ENCODE results near the gene CD300LF. TPM values are rescaled to one million over a fixed set of nuclear protein-coding genes. Genes with fewer than 3 reads are reported as not detected.

The CD300LF gene
- total RNA-seq, 4 donors from 2014 or later, result 0.27 TPM; not detected in 3

DNA sequence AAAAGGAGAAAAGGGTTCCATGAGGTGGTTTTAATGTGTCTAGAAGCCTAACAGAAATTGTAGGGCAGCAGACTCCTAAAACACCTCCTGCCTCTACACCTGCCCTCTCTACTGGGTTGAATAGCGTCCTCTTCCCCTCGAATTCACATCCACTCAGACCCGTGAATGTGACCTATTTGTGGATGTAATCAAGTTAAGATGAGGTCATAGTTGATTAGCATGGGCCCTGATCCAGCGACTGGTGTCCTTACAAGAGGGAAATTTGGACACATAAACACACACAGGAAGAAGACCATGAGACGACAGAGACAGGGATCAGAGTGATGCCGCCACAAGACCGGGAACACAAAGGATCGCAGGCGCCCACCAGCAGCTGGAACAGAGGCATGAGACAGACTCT is 13.5 kb downstream of the CD300LF start:
- no peak overlapping the region for H3K27ac ChIP-seq
- WGBS, 2 donors (ENCODE audit: low coverage in 1 of 2), result 56 to 63% methylated on average over 7 to 8 of the region's 9 CpGs
- no peak for TF ChIP-seq CTCF (IDR thresholded peaks at IDR 0.05)
- TF ChIP-seq EP300 (IDR thresholded peaks at IDR 0.05), result no peak
- no peak for TF ChIP-seq POLR2A (IDR thresholded peaks at IDR 0.05)
- TF ChIP-seq POLR2AphosphoS5 (IDR thresholded peaks at IDR 0.05), result no peak

GRCh38 chr17:74698069-74698468 is 14.7 kb downstream of the CD300LF start:
- TF ChIP-seq EP300 (IDR thresholded peaks at IDR 0.05) (no peak), POLR2A (IDR thresholded peaks at IDR 0.05) (no peak), CTCF (IDR thresholded peaks at IDR 0.05) (no peak), POLR2AphosphoS5 (IDR thresholded peaks at IDR 0.05) (no peak)
- no peaks in the 10 kb centered on the region for H3K4me1 ChIP-seq
- H3K9me3 ChIP-seq, result peaks cover 0 to 3% (median 0%) of the 10 kb centered on the region in 3 donors
- no CpG with 5 or more reads among the region's 7 CpGs for WGBS, 2 donors (ENCODE audit: low coverage in 1 of 2)
- no peak for ATAC-seq
- H3K4me3 ChIP-seq, result no peak overlapping the region
- no peaks in the 10 kb centered on the region for H3K36me3 ChIP-seq
- peaks cover 37% of the 10 kb centered on the region for H3K27me3 ChIP-seq
- H3K27ac ChIP-seq, result no peak overlapping the region

More for the DNA sequence above, 13.5 kb downstream of the CD300LF start:
- no peak for ATAC-seq
- peaks cover 0 to 2% (median 0%) of the 10 kb centered on the region in 3 donors for H3K9me3 ChIP-seq
- H3K27me3 ChIP-seq, result peaks cover 44% of the 10 kb centered on the region
- no peaks in the 10 kb centered on the region for H3K36me3 ChIP-seq
- no peaks in the 10 kb centered on the region for H3K4me1 ChIP-seq
- no peak overlapping the region for H3K4me3 ChIP-seq

DNA sequence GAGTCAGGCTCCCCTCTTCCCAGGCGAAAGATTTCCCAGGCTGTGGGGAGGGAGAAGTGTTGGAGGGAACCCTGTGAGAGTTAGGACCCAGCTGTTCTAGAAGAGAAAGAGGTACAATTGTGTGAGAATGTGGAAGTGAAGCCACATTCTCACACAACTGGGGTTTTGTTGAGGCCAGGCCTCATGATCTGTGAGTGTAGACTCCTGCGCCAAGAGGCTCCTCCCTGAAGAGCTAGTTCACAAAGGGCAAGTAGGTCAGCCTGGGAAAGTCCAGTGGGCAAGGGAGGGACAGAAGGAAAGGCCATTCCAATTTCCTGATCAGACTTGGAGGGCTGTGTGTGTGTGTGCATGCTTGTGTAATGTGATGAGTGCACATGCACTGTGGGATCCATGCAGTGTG is 15.2 kb downstream of the CD300LF start:
- TF ChIP-seq POLR2A (IDR thresholded peaks at IDR 0.05), result no peak
- TF ChIP-seq POLR2AphosphoS5 (IDR thresholded peaks at IDR 0.05), result no peak
- TF ChIP-seq EP300 (IDR thresholded peaks at IDR 0.05), result no peak
- TF ChIP-seq CTCF (IDR thresholded peaks at IDR 0.05), result no peak
- Histone ChIP-seq H3K27me3 (peaks cover 37% of the 10 kb centered on the region), H3K4me1 (no peaks in the 10 kb centered on the region), H3K27ac (no peak overlapping the region), H3K9me3 (peaks cover 0 to 3% (median 0%) of the 10 kb centered on the region in 3 donors), H3K36me3 (no peaks in the 10 kb centered on the region), H3K4me3 (no peak overlapping the region)
- no peak for ATAC-seq
- WGBS, 2 donors (ENCODE audit: low coverage in 1 of 2), result 65 to 80% methylated on average over 1 to 2 of the region's 2 CpGs

- H3K27me3 ChIP-seq, result peaks cover 37% of the 10 kb centered on the region
- H3K4me3 ChIP-seq, result no peak overlapping the region
- no peak for TF ChIP-seq POLR2AphosphoS5 (IDR thresholded peaks at IDR 0.05)
- 50% methylated on average over 1 of the region's 11 CpGs; no CpG with 5 or more reads in 1 of the 2 donors for WGBS, 2 donors (ENCODE audit: low coverage in 1 of 2)
- peaks cover 0 to 3% (median 0%) of the 10 kb centered on the region in 3 donors for H3K9me3 ChIP-seq
- ATAC-seq, result no peak
- H3K36me3 ChIP-seq, result no peaks in the 10 kb centered on the region
- H3K27ac ChIP-seq, result no peak overlapping the region
- H3K4me1 ChIP-seq, result no peaks in the 10 kb centered on the region
Observed at GRCh38 chr17:74695629-74696028, 17.1 kb downstream of the CD300LF start.

- Histone ChIP-seq H3K27ac (no peak overlapping the region), H3K27me3 (peaks cover 29% of the 10 kb centered on the region), H3K9me3 (peaks cover 0 to 3% (median 0%) of the 10 kb centered on the region in 3 donors), H3K36me3 (no peaks in the 10 kb centered on the region), H3K4me1 (no peaks in the 10 kb centered on the region), H3K4me3 (no peak overlapping the region)
- 82 to 100% methylated on average over 1 to 3 of the region's 4 CpGs for WGBS, 2 donors (ENCODE audit: low coverage in 1 of 2)
- TF ChIP-seq EP300 (IDR thresholded peaks at IDR 0.05) (no peak), POLR2A (IDR thresholded peaks at IDR 0.05) (no peak), CTCF (IDR thresholded peaks at IDR 0.05) (no peak), POLR2AphosphoS5 (IDR thresholded peaks at IDR 0.05) (no peak)
- no peak for ATAC-seq
Observed at GRCh38 chr17:74694081-74694480, 18.6 kb downstream of the CD300LF start.

Data from gastroesophageal sphincter (tissue), 4 donors.